GM23338 (cell line): ENCODE data around the gene MTA3. TPM values are rescaled to one million over a fixed set of nuclear protein-coding genes. Genes with fewer than 3 reads are reported as not detected.

ENCODE experiments used
- ATAC-seq: fragments of 200-7000 bp; cut with Tn5 transposase; 3 replicates; pipeline ENCODE4 v1.9.1; 2020
- DNase-seq: peaks from one replicate; pipeline ENCODE4 v3.0.0-alpha.2; 2015; ENCODE audit warnings: low spot score
- H2AFZ ChIP-seq: fragments of 200-600 bp; sonication (generic); 2 replicates; pipeline ENCODE4 v1.8.0; 2016; ENCODE audit warnings: antibody characterized with exemption, mild to moderate bottlenecking, moderate library complexity
- H3F3A ChIP-seq: fragments of 200-600 bp; sonication (generic); replicated peaks from 2 replicates; pipeline ENCODE4 v1.8.0; 2017; ENCODE audit warnings: antibody characterized with exemption, mixed run types, low read depth
- H3K27ac ChIP-seq: fragments of 200-600 bp; sonication (generic); 2 replicates; pipeline ENCODE4 v1.6.1; 2016; ENCODE audit warnings: low read depth
- H3K27me3 ChIP-seq: fragments of 200-600 bp; sonication (generic); 2 replicates; pipeline ENCODE4 v1.8.0; 2016; ENCODE audit warnings: mild to moderate bottlenecking, mixed run types, moderate library complexity; ENCODE audit not compliant: insufficient read depth
- H3K36me3 ChIP-seq: fragments of 200-600 bp; sonication (generic); 2 replicates; pipeline ENCODE4 v1.8.0; 2016; ENCODE audit warnings: mild to moderate bottlenecking; ENCODE audit not compliant: insufficient read depth
- H3K4me1 ChIP-seq: fragments of 200-600 bp; sonication (generic); 2 replicates; pipeline ENCODE4 v1.8.0; 2016; ENCODE audit warnings: mild to moderate bottlenecking, moderate library complexity; ENCODE audit not compliant: insufficient read depth
- H3K4me2 ChIP-seq: fragments of 200-600 bp; sonication (generic); 2 replicates; pipeline ENCODE4 v1.7.1; 2017; ENCODE audit warnings: mixed run types
- H3K4me3 ChIP-seq: fragments of 200-600 bp; sonication (generic); 2 replicates; pipeline ENCODE4 v1.6.1; 2016; ENCODE audit warnings: mixed run types
- H3K79me2 ChIP-seq: fragments of 200-600 bp; sonication (generic); replicated peaks from 2 replicates; pipeline ENCODE4 v1.8.0; 2017; ENCODE audit warnings: mild to moderate bottlenecking; ENCODE audit not compliant: insufficient read depth
- H3K9me2 ChIP-seq: fragments of 200-600 bp; sonication (generic); 2 replicates; pipeline ENCODE4 v1.8.0; 2017; ENCODE audit not compliant: insufficient read depth
- H4K20me1 ChIP-seq: fragments of 200-600 bp; sonication (generic); replicated peaks from 2 replicates; pipeline ENCODE4 v1.8.0; 2017; ENCODE audit warnings: mild to moderate bottlenecking; ENCODE audit not compliant: insufficient read depth
- H3K27ac Mint-ChIP-seq: 2 replicates; pipeline ENCODE4 v1.8.0; 2020; ENCODE audit warnings: inconsistent platforms, mild to moderate bottlenecking, moderate library complexity, mixed read lengths
- H3K27me3 Mint-ChIP-seq: 3 replicates; pipeline ENCODE4 v1.8.0; 2022; ENCODE audit warnings: low read depth, mild to moderate bottlenecking, moderate library complexity, mixed read lengths, inconsistent platforms; ENCODE audit not compliant: insufficient read depth, poor library complexity
- H3K36me3 Mint-ChIP-seq: 3 replicates; pipeline ENCODE4 v1.8.0; 2021; ENCODE audit warnings: low read depth, mild to moderate bottlenecking, inconsistent platforms, moderate library complexity, mixed read lengths
- H3K4me1 Mint-ChIP-seq: 3 replicates; pipeline ENCODE4 v1.8.0; 2020; ENCODE audit warnings: mild to moderate bottlenecking, inconsistent platforms, mixed read lengths
- H3K4me3 Mint-ChIP-seq: 3 replicates; pipeline ENCODE4 v1.8.0; 2021; ENCODE audit warnings: moderate library complexity, mild to moderate bottlenecking, inconsistent platforms, mixed read lengths
- H3K9me3 Mint-ChIP-seq: 3 replicates; pipeline ENCODE4 v1.8.0; 2020; ENCODE audit warnings: moderate library complexity, mild to moderate bottlenecking, inconsistent platforms, mixed read lengths
- CREB1 ChIP-seq: fragments of 250-450 bp; sonication (Bioruptor Pico); IDR thresholded peaks from 2 replicates; pipeline ENCODE4 v1.5.0; 2020; ENCODE audit warnings: low read depth, mild to moderate bottlenecking, moderate library complexity
- EZH2 ChIP-seq: fragments of 200-600 bp; sonication (generic); IDR thresholded peaks from one replicate; pipeline ENCODE4 v1.8.0; 2017; ENCODE audit warnings: antibody characterized with exemption, mild to moderate bottlenecking, low read depth; ENCODE audit not compliant: unreplicated experiment
- EZH2phosphoT487 ChIP-seq: fragments of 200-600 bp; sonication (generic); IDR thresholded peaks from one replicate; pipeline ENCODE4 v1.8.1; 2018; ENCODE audit warnings: antibody characterized with exemption; ENCODE audit not compliant: unreplicated experiment
- JUNB ChIP-seq: IDR thresholded peaks from one replicate; pipeline ENCODE4 v1.6.1; 2016; ENCODE audit warnings: antibody characterized with exemption; ENCODE audit not compliant: unreplicated experiment
- NANOG ChIP-seq: IDR thresholded peaks from 2 replicates; pipeline ENCODE4 v1.6.1; 2016; ENCODE audit warnings: antibody characterized with exemption, borderline replicate concordance
- POLR2AphosphoS5 ChIP-seq: IDR thresholded peaks from 2 replicates; pipeline ENCODE4 v1.6.1; 2016; ENCODE audit warnings: antibody characterized with exemption, low read depth
- STAT1 ChIP-seq: IDR thresholded peaks from one replicate; pipeline ENCODE4 v1.6.1; 2016; ENCODE audit warnings: antibody characterized with exemption; ENCODE audit not compliant: unreplicated experiment
- ZNF114 ChIP-seq: fragments of 250-450 bp; sonication (Bioruptor Pico); IDR thresholded peaks from 2 replicates; pipeline ENCODE4 v1.5.0; 2020; ENCODE audit warnings: mild to moderate bottlenecking, moderate library complexity
- ZNF331 ChIP-seq: fragments of 250-450 bp; sonication (Bioruptor Pico); IDR thresholded peaks from 2 replicates; pipeline ENCODE4 v1.5.0; 2020; ENCODE audit warnings: low read depth, mild to moderate bottlenecking, moderate library complexity
- ZNF462 ChIP-seq: fragments of 250-450 bp; sonication (Bioruptor Pico); IDR thresholded peaks from 2 replicates; pipeline ENCODE4 v1.5.0; 2020; ENCODE audit warnings: mild to moderate bottlenecking, moderate library complexity
- polyA plus RNA-seq: library from polyadenylated mRNA; unstranded; fragments of >200 nt; fragmentation: Nextera tagmentation; extraction: Ambion mirVana; gene quantifications from 2 replicates; pipeline ENCODE4 v1.2.1, GENCODE V29; 2016
- total RNA-seq: library from RNA; depleted of rRNA; stranded (reverse); fragments of >200 nt; shearing (Covaris generic); gene quantifications from 2 replicates; pipeline ENCODE4 v1.2.3, GENCODE V29; 2014
- TF ChIP-seq, protein P1 (sequence below): IDR thresholded peaks from 2 replicates; pipeline ENCODE4 v1.6.1; 2016; ENCODE audit warnings: antibody characterized with exemption
- TF ChIP-seq, protein P2 (sequence below): IDR thresholded peaks from one replicate; pipeline ENCODE4 v1.6.1; 2018; ENCODE audit warnings: antibody characterized with exemption; ENCODE audit not compliant: unreplicated experiment
- TF ChIP-seq, protein P3 (sequence below), 2 experiments: fragments of 200-600 bp in 1 of 2; sonication (generic) in 1 of 2; conservative IDR thresholded peaks; 2 replicates each; pipeline versions ENCODE4 v1.5.1 to v1.6.1; 2016 to 2017; ENCODE audit warnings: antibody characterized with exemption in 2 of 2, low read depth in 2 of 2, mild to moderate bottlenecking in 2 of 2, moderate library complexity in 1 of 2

Gene MTA3
- total and polyA plus RNA-seq, 2 experiments from 2014 or later = 162 to 208 TPM

DNA sequence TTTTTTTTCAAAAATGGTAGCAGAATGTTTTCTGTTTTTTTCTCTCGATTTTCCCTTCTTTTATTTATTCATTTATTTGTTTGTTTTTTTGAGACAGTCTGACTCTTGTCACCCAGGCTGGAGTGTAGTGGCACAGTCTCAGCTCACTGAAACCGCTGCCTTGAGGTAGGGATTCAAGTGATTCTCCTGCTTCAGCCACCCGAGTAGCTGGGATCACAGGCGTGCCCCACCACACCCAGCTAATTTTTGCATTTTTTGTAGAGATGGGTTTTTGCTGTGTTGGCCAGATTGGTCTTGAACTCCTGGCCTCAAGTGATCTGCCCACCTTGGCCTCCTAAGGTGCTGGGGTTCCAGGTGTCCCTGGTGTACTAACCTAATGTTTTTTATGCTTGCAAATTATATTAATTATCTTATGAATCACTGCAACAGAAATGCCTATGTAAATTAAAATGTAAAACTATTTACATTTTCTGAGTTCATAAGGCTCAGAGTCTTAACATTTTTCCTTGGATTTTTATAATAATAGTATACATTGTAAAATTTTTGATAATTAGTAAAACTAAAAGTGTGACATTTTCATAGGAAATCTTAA is 19.2 kb downstream of the MTA3 start:
- Mint-ChIP-seq H3K9me3 (no peaks in the 10 kb centered on the region), H3K27ac (no peak overlapping the region), H3K4me1 (peaks cover 14% of the 10 kb centered on the region), H3K27me3 (no peaks in the 10 kb centered on the region), H3K36me3 (peaks cover 60% of the 10 kb centered on the region), H3K4me3 (no peak overlapping the region)
- H3K79me2 ChIP-seq = peaks cover 100% of the 10 kb centered on the region
- no peaks in the 10 kb centered on the region for H3K27me3 ChIP-seq
- H3K27ac ChIP-seq = 0 out of 2 replicates have a peak overlapping the region, but pooled peaks have one; percentile 39
- DNase-seq = no peak
- no peaks in the 10 kb centered on the region for H3K4me1 ChIP-seq
- no peak overlapping the region for H3K4me3 ChIP-seq
- peaks cover 25% of the 10 kb centered on the region; the same call in 1 of the 2 replicates for H3K36me3 ChIP-seq
- no peak overlapping the region for H2AFZ ChIP-seq
- H3K9me2 ChIP-seq = no peaks in the 10 kb centered on the region
- no peaks in the 10 kb centered on the region for H3F3A ChIP-seq
- TF ChIP-seq, protein P1, sequence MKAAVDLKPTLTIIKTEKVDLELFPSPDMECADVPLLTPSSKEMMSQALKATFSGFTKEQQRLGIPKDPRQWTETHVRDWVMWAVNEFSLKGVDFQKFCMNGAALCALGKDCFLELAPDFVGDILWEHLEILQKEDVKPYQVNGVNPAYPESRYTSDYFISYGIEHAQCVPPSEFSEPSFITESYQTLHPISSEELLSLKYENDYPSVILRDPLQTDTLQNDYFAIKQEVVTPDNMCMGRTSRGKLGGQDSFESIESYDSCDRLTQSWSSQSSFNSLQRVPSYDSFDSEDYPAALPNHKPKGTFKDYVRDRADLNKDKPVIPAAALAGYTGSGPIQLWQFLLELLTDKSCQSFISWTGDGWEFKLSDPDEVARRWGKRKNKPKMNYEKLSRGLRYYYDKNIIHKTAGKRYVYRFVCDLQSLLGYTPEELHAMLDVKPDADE = no peak
- no peak for TF ChIP-seq NANOG
- TF ChIP-seq, protein P2, sequence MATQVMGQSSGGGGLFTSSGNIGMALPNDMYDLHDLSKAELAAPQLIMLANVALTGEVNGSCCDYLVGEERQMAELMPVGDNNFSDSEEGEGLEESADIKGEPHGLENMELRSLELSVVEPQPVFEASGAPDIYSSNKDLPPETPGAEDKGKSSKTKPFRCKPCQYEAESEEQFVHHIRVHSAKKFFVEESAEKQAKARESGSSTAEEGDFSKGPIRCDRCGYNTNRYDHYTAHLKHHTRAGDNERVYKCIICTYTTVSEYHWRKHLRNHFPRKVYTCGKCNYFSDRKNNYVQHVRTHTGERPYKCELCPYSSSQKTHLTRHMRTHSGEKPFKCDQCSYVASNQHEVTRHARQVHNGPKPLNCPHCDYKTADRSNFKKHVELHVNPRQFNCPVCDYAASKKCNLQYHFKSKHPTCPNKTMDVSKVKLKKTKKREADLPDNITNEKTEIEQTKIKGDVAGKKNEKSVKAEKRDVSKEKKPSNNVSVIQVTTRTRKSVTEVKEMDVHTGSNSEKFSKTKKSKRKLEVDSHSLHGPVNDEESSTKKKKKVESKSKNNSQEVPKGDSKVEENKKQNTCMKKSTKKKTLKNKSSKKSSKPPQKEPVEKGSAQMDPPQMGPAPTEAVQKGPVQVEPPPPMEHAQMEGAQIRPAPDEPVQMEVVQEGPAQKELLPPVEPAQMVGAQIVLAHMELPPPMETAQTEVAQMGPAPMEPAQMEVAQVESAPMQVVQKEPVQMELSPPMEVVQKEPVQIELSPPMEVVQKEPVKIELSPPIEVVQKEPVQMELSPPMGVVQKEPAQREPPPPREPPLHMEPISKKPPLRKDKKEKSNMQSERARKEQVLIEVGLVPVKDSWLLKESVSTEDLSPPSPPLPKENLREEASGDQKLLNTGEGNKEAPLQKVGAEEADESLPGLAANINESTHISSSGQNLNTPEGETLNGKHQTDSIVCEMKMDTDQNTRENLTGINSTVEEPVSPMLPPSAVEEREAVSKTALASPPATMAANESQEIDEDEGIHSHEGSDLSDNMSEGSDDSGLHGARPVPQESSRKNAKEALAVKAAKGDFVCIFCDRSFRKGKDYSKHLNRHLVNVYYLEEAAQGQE = no peak
- TF ChIP-seq ZNF114 (CRISPR knock-in tag) = no peak
- TF ChIP-seq, protein P3, sequence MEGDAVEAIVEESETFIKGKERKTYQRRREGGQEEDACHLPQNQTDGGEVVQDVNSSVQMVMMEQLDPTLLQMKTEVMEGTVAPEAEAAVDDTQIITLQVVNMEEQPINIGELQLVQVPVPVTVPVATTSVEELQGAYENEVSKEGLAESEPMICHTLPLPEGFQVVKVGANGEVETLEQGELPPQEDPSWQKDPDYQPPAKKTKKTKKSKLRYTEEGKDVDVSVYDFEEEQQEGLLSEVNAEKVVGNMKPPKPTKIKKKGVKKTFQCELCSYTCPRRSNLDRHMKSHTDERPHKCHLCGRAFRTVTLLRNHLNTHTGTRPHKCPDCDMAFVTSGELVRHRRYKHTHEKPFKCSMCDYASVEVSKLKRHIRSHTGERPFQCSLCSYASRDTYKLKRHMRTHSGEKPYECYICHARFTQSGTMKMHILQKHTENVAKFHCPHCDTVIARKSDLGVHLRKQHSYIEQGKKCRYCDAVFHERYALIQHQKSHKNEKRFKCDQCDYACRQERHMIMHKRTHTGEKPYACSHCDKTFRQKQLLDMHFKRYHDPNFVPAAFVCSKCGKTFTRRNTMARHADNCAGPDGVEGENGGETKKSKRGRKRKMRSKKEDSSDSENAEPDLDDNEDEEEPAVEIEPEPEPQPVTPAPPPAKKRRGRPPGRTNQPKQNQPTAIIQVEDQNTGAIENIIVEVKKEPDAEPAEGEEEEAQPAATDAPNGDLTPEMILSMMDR (conservative IDR thresholded peaks at IDR 0.05; ENCODE audit: low read depth in 2 of 2) = no peak
- TF ChIP-seq JUNB = no peak
- TF ChIP-seq EZH2phosphoT487 = no peak
- TF ChIP-seq POLR2AphosphoS5 = no peak
- no peak for TF ChIP-seq ZNF331 (CRISPR knock-in tag)
- no peak for TF ChIP-seq EZH2
- TF ChIP-seq STAT1 = no peak
- TF ChIP-seq CREB1 (CRISPR knock-in tag) = no peak
- no peak for TF ChIP-seq ZNF462 (CRISPR knock-in tag)
- peak; percentile 21; the same call in 1 of the 3 replicates for ATAC-seq
- no peak overlapping the region for H3K4me2 ChIP-seq
- peaks cover 56% of the 10 kb centered on the region for H4K20me1 ChIP-seq
